ENCODE results near the gene WDR49.
"Not testable (repeated sequence)": the region's sequence is repeated elsewhere in the genome, so short reads cannot be mapped to it uniquely, and the experiment has no call there.

WDR49 gene

GRCh38 chr3:167615030-167615429 lies 38.7 kb downstream of the WDR49 start:
- TF ChIP-seq KLF16 (tag by site-specific recombination; IDR thresholded peaks at IDR 0.05) (no peak), ZNF121 (tag by site-specific recombination; IDR thresholded peaks at IDR 0.05) (no peak), ZNF366 (tag by site-specific recombination; conservative IDR thresholded peaks at IDR 0.05) (no peak), PRDM1 (tag by site-specific recombination; IDR thresholded peaks at IDR 0.05) (no peak), ZBTB44 (tag by site-specific recombination; IDR thresholded peaks at IDR 0.05) (no peak), ZBTB49 (tag by site-specific recombination; IDR thresholded peaks at IDR 0.05; ENCODE audit: low read depth) (no peak), ZSCAN5A (tag by site-specific recombination; IDR thresholded peaks at IDR 0.05) (no peak), ZNF416 (tag by site-specific recombination; IDR thresholded peaks at IDR 0.05) (no peak), ZFP37 (tag by site-specific recombination; IDR thresholded peaks at IDR 0.05) (no peak), ZNF529 (tag by site-specific recombination; IDR thresholded peaks at IDR 0.05; ENCODE audit: insufficient replicate concordance) (no peak), ZNF341 (tag by site-specific recombination; IDR thresholded peaks at IDR 0.05; ENCODE audit: low read depth) (no peak), ZNF513 (tag by site-specific recombination; IDR thresholded peaks at IDR 0.05) (no peak)
- POLR2A ChIA-PET = no interaction called here
- CTCF ChIA-PET = no interaction called here

GRCh38 chr3:167614196-167614595 lies 39.5 kb downstream of the WDR49 start:
- CTCF ChIA-PET; H3K9me3 ChIP-seq (ENCODE audit: control insufficient read depth, insufficient read depth, low read depth, low read length); H3K4me1 ChIP-seq (ENCODE audit: control insufficient read depth, insufficient read depth, low read length); H3K36me3 ChIP-seq (ENCODE audit: control insufficient read depth in 2 of 2, insufficient read depth in 1 of 2, low read length in 2 of 2); POLR2A ChIA-PET; H3K27ac ChIP-seq (ENCODE audit: extremely low read depth, low read depth, low read length); H3K4me3 ChIP-seq (ENCODE audit: low read depth, low read length): not testable (repeated sequence)

More at GRCh38 chr3:167615030-167615429, 38.7 kb downstream of the WDR49 start:
- Histone ChIP-seq H3K9me3 (ENCODE audit: control insufficient read depth, insufficient read depth, low read depth, low read length) (no peaks in the 10 kb centered on the region), H3K4me3 (ENCODE audit: low read depth, low read length) (no peak overlapping the region), H3K27ac (ENCODE audit: extremely low read depth, low read depth, low read length) (no peak overlapping the region), H3K36me3 (ENCODE audit: control insufficient read depth in 2 of 2, insufficient read depth in 1 of 2, low read length in 2 of 2) (no peaks in the 10 kb centered on the region), H3K4me1 (ENCODE audit: control insufficient read depth, insufficient read depth, low read length) (no peaks in the 10 kb centered on the region)

GRCh38 chr3:167611718-167612117 lies 42.0 kb downstream of the WDR49 start:
- POLR2A ChIA-PET = no interaction called here
- TF ChIP-seq ZNF121 (tag by site-specific recombination; IDR thresholded peaks at IDR 0.05) (no peak), REST (tag by site-specific recombination; IDR thresholded peaks at IDR 0.05) (peak; percentile 57; the same call in 1 of the 2 replicates), ZNF354C (tag by site-specific recombination; IDR thresholded peaks at IDR 0.05; ENCODE audit: borderline replicate concordance, low read depth) (no peak), GLIS2 (tag by site-specific recombination; IDR thresholded peaks at IDR 0.05) (no peak), ZFP69B (tag by site-specific recombination; IDR thresholded peaks at IDR 0.05) (no peak), ZNF324 (tag by site-specific recombination; IDR thresholded peaks at IDR 0.05) (no peak)
- H3K27ac ChIP-seq (ENCODE audit: extremely low read depth, low read depth, low read length) = no peak overlapping the region
- no peaks in the 10 kb centered on the region for H3K9me3 ChIP-seq (ENCODE audit: control insufficient read depth, insufficient read depth, low read depth, low read length)
- H3K4me1 ChIP-seq (ENCODE audit: control insufficient read depth, insufficient read depth, low read length) = no peaks in the 10 kb centered on the region
- CTCF ChIA-PET = no interaction called here
- no peaks in the 10 kb centered on the region for H3K36me3 ChIP-seq (ENCODE audit: control insufficient read depth in 2 of 2, insufficient read depth in 1 of 2, low read length in 2 of 2)
- no peak overlapping the region for H3K4me3 ChIP-seq (ENCODE audit: low read depth, low read length)

All from HEK293 (cell line).